Measurements from ENCODE around the gene ARHGEF25.
A peak's percentile ranks its signal among the peaks of the same experiment; 100 is the strongest.

The ARHGEF25 gene

DNA sequence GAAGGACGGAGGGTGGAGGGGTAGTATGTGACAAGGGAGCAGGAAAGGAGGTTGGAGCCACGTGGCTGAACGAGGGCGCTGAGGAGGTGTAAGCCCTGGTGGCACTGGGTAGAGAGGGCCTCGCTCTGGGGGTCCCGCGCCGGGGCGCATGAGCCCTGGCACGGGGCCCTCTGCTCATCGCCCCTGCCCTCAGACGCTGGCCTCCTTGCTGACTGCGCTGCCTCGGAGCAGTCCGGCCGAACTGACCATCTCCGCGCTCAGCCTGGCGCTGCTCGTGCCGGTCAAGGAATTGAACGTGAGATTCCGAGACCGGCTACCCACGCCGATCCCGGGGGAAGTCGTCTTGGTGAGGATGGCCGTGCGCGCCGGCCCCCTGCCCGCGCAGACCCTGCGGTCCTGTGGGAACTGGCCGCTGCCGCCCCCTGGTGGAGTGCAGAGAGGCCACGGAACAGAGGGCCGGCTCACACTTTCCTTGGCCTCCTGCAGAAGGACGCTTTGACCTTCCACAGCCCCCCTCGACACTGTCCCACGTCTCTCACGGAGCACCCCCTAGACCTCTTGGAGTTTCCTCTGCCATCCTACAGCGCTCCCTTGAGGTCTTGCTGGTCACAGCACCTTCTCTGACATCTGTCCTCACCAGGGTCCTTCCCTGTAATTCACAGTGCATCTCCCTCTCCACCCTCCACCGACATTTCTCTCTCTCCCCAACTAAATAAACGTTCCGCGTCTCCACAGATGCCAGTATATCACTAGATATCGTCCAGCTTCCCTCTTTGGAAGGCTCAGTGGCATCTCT is 10.5 kb downstream of the ARHGEF25 start:
- DNase-seq (ENCODE audit: low read depth), result peak; percentile 22

DNA sequence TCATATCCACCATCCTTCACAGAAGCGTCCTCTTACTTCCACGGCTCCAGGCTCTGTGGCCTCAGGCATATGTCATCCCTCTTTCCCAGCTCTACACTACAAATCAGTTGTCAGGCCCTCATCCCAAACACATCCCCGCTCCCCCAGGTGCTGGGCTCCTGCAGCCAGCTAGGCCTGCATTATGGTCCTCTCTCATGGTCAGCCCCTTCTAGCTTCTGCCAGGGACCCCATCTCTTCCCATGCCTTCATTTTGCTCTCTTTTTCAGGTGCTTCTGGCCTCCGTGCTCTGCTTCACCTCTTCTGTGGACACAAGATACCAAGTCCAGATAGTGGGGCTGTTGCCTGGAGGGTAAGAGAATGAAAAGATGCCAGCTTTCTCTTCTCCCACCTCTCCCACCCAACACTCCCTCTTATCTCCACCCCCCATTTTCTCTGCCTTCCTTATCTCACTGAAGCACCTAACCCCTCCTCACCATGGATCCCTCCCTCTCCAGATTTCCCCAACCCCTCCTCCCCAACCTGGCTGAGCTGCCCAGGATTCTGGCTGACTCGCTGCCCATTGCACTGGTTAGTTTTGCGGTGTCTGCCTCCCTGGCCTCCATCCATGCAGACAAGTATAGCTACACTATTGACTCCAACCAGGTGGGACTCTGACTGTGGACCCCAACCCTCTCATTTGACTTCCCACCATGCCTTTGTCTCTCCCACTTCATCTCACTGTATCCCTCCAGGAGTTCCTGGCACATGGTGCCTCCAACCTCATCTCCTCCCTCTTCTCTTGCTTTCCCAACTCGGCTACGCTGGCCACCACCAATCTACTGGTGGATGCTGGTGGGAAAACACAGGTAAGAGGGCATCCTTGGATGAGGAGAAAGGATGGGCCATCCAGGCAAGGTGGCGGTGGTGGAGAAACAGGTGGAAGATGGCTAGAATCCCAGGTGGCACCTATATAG is 11.3 kb downstream of the ARHGEF25 start:
- no peak for DNase-seq (ENCODE audit: low read depth)

DNA sequence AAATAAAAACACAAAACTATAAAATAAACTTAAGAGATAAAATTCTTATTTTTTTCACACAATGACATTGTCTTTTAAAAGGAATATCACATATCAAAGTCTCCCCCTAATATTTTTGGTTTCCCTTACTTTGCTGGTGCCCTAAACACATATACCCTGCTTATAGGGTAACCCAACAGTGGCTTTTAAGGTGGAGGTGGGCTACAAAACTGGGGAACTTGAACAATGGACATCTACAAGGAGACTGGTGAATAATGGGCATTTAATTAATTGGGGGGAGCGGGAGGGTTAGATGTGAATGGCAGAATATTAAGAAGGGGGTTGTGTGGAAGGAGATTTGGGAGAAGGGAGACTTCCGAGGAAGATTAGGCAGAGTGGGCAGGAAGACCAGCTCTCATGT is 12.2 kb downstream of the ARHGEF25 start:
- DNase-seq (ENCODE audit: low read depth), result no peak

DNA sequence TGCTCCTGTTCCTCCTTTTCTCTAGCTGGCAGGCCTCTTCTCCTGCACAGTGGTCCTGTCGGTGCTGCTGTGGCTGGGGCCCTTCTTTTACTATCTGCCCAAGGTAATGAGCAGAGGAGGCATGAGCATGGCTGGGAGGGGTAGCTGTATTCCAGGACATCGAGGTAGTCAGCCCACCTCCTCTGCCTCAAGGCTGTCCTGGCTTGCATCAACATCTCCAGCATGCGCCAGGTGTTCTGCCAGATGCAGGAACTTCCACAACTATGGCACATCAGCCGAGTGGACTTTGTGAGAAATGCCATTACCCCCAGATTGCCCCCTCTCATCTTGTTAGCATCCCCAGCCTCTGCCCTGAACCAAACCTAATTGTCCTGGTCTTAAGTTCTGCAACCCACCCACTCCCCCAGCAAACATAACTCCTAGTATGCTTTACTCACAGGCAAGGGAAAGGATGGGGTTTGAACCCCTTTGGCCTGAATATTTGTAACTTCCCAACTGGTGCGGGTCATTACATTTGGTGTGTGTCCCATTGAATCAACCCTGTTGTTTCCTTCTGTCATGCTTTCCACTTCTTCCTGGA is 12.7 kb downstream of the ARHGEF25 start:
- DNase-seq (ENCODE audit: low read depth), result no peak

DNA sequence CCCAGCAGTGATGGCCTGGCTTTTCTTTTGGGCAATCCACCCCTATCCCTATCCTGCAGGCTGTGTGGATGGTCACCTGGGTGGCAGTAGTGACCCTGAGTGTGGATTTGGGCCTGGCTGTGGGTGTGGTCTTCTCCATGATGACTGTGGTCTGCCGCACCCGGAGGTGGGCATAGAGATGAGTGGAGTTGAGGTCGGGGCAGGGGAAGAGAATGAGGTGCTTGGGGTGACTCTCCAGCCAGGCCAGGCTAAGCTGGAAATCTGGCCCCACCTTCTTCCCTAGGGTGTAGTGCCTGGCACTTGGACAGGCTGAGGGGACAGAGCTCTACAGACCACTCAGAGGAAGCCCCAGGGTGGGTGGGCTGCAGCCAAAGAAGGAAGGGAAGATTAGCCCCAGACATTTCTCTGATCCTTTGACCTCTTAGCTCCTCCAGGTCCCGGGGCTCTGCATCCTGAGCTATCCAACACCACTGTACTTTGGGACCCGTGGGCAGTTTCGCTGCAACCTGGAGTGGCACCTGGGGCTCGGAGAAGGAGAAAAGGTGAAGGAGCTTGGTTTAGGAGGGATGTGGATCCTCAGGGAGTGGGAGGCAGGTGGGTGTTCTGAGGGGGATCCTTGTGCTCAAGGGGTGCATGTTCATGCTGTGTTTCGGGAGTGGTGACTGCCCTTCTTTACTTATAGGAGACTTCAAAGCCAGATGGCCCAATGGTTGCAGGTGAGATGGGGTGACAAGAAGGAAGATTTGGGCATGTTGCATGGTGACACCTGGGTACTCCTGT is 13.4 kb downstream of the ARHGEF25 start:
- no peak for DNase-seq (ENCODE audit: low read depth)

DNA sequence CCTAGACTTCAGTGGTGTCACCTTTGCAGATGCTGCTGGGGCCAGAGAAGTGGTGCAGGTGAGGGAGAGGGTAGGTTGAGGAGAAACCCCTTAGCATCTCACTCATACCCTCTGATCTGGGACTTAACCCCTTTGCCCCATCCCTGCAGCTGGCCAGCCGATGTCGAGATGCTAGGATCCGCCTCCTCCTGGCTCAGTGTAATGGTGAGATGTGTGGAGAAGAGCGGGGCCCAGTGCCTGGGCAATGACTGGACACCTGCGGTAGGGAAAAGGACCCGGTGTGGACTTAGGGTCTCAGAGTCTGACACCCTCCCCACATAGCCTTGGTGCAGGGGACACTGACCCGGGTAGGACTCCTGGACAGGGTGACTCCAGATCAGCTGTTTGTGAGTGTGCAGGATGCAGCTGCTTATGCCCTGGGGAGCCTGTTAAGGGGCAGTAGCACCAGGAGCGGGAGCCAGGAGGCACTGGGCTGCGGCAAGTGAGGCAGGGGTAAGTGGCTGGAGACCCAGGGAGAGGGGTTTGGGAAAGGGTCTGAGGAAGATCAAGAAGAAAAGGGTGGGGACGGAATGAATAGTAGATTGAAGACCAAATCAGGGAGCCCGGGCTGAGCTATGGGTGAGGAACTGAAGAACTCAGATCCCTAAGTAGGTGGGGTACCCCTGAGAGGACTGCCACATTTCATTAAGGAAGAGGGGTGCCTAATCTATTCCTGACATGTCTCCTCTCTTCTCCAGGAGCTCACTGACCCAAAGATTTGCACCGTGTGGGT is 14.2 kb downstream of the ARHGEF25 start:
- DNase-seq (ENCODE audit: low read depth), result no peak

DNA sequence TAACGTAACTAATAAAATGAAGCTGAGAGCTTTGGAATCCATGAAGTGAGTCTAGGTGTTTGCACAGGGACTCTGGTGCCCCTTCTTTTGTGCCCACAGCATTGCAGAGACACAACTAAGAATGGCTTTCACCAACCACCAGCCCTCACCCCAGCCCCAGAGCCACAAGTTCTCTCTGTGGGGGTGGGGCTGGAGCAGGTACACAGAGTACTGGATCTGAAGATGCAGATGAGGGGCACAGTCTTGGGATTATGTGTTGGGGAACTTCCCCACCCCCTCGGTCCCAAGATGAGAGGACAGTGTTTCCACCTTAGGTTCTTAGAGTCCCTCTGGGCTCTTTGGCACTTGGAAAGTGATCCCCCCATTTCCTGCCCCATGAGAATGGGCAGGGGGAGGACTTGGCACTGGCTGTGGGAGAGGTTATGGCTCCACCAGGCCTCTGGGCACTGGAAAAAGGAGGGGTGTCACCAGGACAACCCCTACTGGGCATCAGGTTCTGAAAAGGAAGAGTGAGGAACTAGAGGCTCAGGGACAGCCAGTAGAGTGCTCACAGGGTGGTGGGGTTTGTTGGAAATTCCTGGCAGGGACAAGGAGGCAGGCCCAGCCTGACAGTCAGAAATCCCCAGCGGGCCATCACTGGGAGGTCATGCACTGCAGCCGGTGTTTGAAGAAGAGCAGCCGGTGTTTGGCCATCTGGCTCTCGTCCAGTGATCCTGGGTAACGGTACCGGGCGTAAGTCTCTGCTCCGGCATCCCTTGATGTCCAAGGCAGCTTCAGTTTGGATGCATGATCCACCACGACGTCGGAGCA is 15.1 kb downstream of the ARHGEF25 start:
- no peak for DNase-seq (ENCODE audit: low read depth)

DNA sequence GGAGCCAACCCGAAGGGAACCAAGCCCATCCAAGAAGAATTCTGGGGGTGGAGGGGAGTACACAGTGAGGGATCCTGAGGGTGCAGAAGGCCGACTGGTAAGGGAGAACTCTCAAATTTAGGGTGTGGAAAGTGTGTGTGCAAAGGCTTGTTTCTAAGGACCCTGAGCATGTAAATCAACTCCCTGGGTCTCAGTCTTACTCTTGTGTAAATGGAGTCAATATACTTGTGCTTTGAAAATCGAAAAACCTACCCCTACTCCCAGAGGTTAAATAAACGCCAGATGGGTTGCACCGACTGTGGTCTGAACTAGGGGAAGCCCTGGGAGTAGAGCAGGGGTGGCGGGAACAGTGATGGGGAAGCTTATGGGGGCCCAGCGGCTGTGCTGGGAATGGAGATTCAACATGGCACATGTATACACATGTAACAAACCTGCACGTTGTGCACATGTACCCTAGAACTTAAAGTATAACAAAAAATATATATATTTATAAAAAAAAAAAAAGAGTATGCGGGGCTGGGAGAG is 15.7 kb downstream of the ARHGEF25 start:
- no peak for DNase-seq (ENCODE audit: low read depth)

DNA sequence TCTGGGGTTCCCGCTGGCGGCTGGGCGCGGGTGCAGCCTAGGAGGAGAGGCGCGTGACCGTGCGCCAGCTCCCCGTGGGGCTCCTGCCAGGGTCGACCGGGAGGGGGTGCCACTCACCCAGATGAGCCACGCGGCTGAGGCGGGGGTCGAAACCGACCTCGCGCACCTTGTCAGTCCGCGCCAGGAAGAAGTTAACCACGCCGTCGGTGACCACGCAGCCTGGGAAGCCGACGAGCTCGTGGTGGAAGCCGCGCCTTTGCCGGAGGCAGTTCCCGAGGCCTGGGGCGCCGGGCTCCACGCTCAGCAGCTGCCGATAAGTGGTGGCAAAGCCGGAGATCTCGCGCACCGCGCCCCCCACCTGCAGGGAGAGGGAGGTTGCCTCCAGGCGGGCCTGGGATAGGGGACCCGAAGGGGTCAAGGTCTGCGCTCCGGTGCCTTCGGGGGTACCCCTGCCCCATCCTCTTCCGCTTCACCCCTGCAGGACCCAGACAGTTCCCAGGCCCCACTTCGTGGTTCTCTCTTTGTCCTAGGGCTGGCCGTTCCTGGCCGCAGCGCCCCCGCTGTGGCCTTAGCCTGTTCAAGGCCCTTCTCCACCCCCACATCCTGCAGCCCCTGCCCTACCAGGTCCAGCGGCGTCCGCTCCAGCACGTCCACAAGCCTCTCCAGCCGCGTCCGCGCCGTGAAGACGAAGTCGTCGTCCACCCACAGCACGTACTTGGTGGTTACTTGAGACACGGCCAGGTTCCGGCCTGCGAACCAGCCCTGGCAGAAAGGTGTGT is 16.5 kb downstream of the ARHGEF25 start:
- no peak for DNase-seq (ENCODE audit: low read depth)

DNA sequence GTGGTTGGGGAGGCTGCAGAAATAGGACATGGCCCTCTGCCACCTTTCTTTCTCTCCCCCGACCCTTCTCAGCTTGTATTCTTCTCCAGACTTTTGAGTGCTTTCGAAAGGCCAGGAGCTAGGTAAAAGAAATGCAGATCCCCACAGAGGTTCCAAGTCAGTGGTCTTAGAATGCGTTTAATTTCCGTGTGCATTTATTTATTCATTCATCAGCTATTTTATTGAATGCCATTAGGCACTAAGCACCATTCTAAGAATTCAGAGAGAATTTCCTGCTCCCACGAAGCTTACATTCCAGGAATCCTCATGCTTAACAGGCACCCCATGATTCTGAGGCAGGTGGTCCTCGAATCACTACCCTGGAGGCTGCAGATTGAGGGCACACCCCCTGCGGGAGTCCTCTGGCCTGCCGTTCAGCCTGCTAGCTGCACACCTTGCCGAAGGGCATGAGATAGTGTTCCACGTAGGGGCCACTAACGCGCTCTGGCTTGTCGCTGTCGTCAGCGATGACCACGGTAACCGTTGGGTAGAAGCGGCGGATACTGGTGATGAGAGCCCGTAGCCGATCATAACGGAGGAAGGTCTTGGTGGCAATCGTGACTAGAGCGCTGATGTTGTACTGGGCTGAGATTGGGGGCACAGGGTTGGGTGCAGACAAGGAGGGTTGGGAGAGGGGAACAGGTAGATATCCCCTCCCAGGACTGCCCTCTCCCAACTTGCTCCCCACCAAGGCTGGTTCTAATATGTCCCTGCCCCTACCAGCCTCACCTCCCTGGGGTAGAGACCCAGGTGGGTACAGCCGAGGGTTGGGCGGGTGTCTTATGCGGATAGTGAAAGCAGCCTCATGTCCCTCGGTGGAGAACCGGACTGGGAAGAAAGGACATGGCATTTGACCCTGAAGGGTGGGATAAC is 17.3 kb downstream of the ARHGEF25 start:
- no peak for DNase-seq (ENCODE audit: low read depth)

DNA sequence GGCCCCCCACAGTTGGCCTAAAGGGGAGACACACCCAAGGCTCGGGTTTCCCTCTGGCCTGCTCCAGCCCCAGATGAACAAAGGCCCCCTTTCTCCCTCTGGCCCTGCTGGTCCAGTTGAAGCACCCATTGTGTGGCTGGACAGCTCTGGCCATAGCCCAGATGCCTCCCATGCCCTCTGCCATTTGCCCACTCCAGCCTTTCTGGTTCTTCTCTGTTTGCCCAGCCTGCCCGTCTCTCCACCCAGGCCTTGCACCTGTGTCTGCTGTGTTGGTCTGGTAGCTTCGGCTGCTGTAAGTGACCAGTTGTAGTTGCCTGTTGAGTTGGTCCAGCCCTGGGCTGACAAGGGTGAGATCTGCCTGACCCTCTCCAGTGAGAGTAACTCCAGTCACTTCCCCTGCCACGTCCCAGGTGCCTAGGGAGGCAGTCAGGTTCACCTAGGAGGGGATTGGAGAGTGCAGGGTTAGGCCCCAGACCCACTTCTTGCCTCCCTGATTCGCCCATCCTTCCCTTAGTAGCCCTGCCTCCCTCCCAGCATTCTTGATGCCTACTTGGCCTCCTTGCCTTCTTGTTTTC is 18.7 kb downstream of the ARHGEF25 start:
- no peak for DNase-seq (ENCODE audit: low read depth)

DNA sequence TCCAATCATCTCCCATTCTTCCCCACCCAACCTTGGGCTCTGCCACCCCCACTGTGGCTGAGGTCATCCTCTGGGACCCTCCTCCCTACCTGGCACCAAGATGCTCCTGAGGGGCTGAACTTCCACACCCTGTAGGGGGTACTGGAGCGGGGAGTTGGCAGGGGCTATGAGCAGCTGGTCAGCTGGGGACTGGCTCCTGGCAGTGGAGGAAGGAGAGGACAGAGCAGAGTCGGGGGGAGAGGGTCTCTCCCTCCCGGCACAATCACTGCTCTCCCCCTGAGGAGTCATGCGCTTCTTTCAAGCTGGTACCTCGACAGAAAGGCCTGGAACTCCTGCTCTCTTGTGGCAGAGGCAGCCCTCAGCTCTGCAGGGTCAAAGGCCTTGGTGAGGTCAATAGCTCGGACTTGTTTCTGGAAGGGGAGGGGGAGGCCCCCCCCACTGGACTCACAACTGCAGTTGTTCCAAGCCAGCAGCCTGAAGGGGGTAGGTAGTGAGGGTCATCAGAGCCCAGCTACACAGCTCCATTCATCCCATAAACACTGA is 19.7 kb downstream of the ARHGEF25 start:
- no peak for DNase-seq (ENCODE audit: low read depth)

DNA sequence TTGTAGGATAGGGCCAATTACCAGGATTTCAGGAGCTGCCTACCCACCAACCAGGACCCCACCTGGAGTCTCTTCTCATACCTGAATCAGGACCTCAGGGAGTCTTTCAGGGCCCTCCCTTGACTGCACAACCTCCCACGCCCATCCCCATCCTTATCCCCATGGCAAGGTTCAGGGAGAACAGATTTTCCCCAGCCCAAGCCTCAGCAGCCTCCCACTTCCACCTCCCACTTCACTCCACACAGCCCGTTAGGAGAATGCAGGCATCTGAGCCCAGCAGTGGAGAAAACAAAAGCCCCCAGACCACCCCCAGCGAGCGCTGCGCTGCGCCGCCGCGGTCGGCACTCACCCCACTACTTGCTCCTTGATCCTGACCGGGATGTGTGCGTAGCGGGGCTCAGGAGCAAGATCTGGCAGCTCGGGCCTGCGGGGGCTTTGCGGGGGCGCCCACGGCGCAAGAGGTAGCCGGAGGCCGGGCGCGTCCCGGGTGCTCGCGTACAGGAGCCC is 20.4 kb downstream of the ARHGEF25 start:
- DNase-seq (ENCODE audit: low read depth), result no peak

DNA sequence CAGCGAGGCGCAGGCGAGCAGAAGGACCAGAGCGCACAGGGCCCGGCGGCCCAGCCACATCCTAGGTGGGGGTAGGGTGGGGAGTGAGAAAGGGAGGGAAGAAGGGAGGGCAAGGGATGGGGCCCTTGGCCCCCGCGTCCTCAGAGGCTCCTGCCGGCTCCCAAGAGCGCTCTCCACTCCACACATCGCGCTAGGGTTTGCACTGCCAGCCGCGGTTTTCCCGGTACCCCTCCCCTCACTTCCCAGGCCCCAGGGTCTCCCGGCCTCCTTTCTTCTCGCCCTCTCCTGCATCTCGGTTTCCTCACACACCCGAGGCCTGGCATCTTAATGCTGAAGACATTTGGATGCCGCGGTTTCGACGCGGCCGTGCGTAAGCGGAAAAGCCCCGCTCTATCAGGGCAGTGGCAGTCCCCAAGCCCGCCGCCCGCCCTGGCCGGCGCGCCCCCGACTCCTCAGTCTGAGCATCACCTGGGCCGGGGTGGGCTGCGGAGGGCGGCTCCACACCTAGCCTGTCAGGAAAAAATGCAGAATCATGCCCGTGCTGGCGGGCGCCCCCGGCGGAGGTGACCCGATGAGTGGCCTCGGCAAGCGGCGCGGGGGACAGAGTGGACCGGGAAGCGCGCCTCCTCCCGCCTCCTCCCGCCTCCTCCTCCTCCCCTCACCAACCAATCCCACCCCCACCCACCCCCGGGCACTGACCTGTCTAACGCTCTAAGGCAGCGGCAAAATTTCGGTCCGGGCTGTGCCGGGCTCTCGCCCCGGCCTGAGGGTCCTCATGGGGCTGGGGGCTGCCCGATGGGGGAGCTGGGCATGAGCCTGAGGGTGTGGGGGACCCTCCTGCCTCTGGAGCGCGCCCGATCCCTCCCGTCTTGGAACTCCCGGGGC is 21.1 kb downstream of the ARHGEF25 start:
- no peak for DNase-seq (ENCODE audit: low read depth)

DNA sequence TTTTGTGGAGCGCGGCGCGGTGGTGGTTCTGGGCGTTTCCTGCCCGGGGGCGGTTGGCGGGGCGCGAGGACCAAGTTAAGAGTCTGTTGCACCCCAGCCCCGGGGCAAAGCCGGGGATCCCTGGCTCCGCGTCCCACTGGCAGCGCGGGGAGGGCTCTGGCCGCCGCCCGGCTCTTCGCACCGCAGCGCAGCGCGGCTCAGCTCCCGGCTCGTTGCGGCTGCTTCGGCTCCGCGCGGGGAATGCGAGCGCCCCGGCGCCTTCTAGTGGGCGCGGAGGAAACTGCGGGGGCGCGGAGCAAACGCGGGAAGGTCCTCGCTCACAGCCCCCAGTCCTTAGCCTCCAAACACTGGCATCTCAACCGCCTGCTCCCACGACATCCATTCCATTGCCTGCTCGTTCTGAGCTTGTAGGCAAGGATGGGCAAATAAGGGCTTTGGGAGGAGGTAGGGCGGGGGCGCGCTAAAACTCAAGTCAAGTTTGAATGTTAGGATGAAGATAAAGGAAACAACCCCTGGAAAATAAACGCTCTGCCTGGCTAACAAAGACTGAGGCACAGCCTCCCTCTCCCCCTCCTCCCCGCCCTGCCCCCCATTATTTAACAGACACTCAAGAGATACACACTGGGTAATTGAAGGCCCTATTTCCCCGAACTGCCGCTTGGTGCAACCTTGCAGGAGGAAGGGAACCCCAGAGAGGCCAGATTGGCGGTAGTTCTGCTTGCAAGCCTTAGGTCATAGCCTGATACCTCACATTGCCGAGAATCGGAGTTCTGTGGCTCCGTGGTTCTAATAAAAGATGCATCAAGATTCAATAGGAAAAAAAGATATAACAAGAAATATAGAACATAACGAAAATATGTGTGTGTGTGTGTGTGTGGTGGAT is 22.0 kb downstream of the ARHGEF25 start, which contains the start of gene B4GALNT1:
TSS of gene B4GALNT1 (minus strand) at position 244 of the 883 bp plus-strand sequence. CDS start 1,069 bp downstream, outside the sequence.
- peak; percentile 39 for DNase-seq (ENCODE audit: low read depth)
